ENCODE results near the gene FAM222B.
"Not testable (repeated sequence)": the region's sequence is repeated elsewhere in the genome, so short reads cannot be mapped to it uniquely, and the experiment has no call there.

The FAM222B gene

DNA sequence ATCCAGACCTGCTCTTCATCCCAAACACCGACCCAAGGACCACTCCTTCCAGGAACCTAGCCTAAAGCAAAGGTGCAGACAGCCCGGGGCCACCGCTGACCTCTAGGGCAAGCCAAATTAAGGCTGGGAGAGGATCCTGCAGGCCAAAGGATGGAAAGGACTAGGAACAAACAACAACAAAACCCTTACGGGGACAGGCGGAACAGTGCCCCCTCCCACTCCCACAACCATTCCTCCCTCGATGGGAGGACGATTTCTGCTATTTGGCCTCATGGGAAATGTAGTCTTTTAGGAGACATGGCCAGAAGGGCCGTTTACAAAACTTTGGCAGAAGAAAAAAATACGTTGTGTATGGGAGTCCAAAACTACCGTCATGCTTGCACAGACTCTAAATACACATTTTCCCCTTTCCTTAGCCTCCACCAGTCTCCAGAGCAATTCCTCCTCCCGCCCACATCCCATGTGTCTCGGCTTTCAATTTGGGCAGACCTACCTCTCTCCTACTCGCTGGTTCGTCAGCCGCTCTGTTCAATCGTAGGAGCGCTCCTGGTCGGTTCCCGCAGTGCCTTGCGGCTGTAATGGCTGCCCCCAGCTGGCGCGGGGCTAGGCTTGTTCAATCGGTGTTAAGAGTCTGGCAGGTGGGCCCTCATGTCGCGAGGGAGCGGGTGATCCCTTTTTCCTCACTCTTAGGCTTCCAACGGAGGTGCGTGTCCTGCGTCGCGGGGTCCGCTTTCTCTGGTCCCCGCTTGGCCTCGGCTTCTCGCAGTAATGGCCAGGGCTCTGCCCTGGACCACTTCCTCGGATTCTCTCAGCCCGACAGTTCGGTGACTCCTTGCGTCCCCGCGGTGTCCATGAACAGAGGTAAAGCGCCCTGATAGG lies 12.1 kb upstream of the FAM222B start, which contains the start of gene ERAL1:
ERAL1 (plus strand) TSS at position 560 of the 879 bp plus-strand sequence; CDS start at position 579, 19 bp downstream.
- Histone ChIP-seq H3K4me2 (peak within 1 kb of the TSS; percentile 82 to 96 (median 90)), H3K4me3 (peak within 1 kb of the TSS; percentile 73 to 91 (median 81)), H3K9me3 (replicated peaks in 1 of 11) (no peaks in the 10 kb centered on the region), H3K9ac (peak within 1 kb of the TSS; percentile 84 to 91 (median 88)), H4K20me1 (no peaks in the 10 kb centered on the region), H3K27ac (peak within 1 kb of the TSS; percentile 66 to 88 (median 80)), H3K36me3 (peaks cover 35 to 38% (median 37%) of the 10 kb centered on the region in 11 experiments), H3K27me3 (no peaks in the 10 kb centered on the region), H3K4me1 (peaks cover 16 to 21% (median 18%) of the 10 kb centered on the region in 10 experiments)
- no peak for TF ChIP-seq Cebpa-rat (IDR thresholded peaks at IDR 0.05)

DNA sequence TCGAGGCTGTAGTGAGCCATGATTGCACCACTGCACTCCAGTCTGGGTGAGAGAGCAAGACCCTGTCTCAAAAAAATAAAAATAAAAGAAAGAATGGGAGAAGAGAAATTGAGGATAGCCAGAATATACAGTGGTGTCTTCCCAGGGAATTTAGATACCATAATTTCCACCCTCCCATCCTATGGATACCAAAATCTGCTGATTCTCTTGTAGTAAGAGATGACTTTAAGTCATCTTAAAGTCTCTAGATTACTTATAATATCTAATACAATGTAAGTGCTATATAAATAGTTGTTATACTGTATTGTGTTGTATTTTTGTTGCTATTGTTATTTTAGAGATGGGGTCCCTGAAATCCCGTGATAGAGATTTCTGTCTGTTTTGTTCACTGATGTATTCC lies 10.7 kb upstream of the FAM222B start:
- Histone ChIP-seq H3K4me1 (peaks cover 16 to 21% (median 18%) of the 10 kb centered on the region in 10 experiments), H3K4me2 (peak overlapping the region in 6 of 11 experiments; percentile 19 to 90 (median 62); a peak in 7 of 22 replicates), H3K36me3 (peaks cover 21 to 24% (median 23%) of the 10 kb centered on the region in 11 experiments), H3K9ac (no peak overlapping the region), H4K20me1 (no peaks in the 10 kb centered on the region), H3K9me3 (replicated peaks in 1 of 11) (no peaks in the 10 kb centered on the region), H3K4me3 (no peak overlapping the region), H3K27me3 (no peaks in the 10 kb centered on the region), H3K27ac (no peak overlapping the region)
- TF ChIP-seq Cebpa-rat (IDR thresholded peaks at IDR 0.05), result no peak

DNA sequence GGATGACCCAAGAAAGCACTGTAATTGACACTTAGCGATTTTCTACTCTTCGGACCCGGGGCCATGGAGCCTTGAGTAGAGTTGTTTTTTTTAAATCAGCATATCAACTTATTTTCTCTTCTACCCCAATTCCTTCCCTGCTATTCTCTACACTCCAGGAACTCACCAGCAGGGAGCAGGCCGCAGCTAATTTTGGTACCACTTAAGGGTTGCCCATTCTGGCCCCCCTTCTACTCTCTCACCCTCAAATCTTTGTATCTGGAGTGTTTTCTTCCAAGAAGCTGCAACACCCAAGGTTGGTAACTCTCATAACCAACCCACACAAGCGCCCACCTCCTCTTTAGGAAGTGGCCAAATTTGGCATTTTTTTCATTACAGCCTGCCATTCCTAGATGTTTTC lies 6.7 kb upstream of the FAM222B start:
- peaks cover 3 to 10% (median 6%) of the 10 kb centered on the region in 10 experiments; a peak in 16 of 20 replicates for H3K4me1 ChIP-seq
- H3K4me3 ChIP-seq, result no peak overlapping the region
- no peaks in the 10 kb centered on the region for H3K27me3 ChIP-seq
- TF ChIP-seq Cebpa-rat (IDR thresholded peaks at IDR 0.05), result no peak
- H3K4me2 ChIP-seq, result no peak overlapping the region
- no peaks in the 10 kb centered on the region for H3K36me3 ChIP-seq
- no peaks in the 10 kb centered on the region for H4K20me1 ChIP-seq
- H3K9ac ChIP-seq, result no peak overlapping the region
- no peak overlapping the region for H3K27ac ChIP-seq
- H3K9me3 ChIP-seq (replicated peaks in 1 of 11), result no peaks in the 10 kb centered on the region

- not testable (repeated sequence) for H3K36me3 ChIP-seq; H3K4me1 ChIP-seq; H3K27ac ChIP-seq; H4K20me1 ChIP-seq; H3K9me3 ChIP-seq (replicated peaks in 1 of 11); H3K4me3 ChIP-seq; H3K9ac ChIP-seq; H3K27me3 ChIP-seq; H3K4me2 ChIP-seq
These were observed 6.1 kb upstream of the FAM222B start for GRCh38 chr17:28848667-28849066.

- not testable (repeated sequence) for H3K27ac ChIP-seq; H3K9ac ChIP-seq; H4K20me1 ChIP-seq; H3K4me2 ChIP-seq; H3K4me3 ChIP-seq; H3K9me3 ChIP-seq (replicated peaks in 1 of 11); H3K36me3 ChIP-seq; H3K27me3 ChIP-seq
- peaks cover 1 to 14% (median 9%) of the 10 kb centered on the region in 10 experiments for H3K4me1 ChIP-seq
These were observed 4.1 kb upstream of the FAM222B start for GRCh38 chr17:28846699-28847098.

- Histone ChIP-seq H4K20me1 (peaks cover 0 to 10% (median 3%) of the 10 kb centered on the region in 11 experiments; a peak in 7 of 22 replicates), H3K27ac (no peak overlapping the region), H3K9ac (no peak overlapping the region), H3K36me3 (no peaks in the 10 kb centered on the region), H3K9me3 (replicated peaks in 1 of 11) (no peaks in the 10 kb centered on the region), H3K4me1 (peaks cover 6 to 19% (median 14%) of the 10 kb centered on the region in 10 experiments), H3K4me3 (no peak overlapping the region), H3K27me3 (no peaks in the 10 kb centered on the region), H3K4me2 (no peak overlapping the region)
- no peak for TF ChIP-seq Cebpa-rat (IDR thresholded peaks at IDR 0.05)
These were observed 3.6 kb upstream of the FAM222B start for GRCh38 chr17:28846231-28846630.

DNA sequence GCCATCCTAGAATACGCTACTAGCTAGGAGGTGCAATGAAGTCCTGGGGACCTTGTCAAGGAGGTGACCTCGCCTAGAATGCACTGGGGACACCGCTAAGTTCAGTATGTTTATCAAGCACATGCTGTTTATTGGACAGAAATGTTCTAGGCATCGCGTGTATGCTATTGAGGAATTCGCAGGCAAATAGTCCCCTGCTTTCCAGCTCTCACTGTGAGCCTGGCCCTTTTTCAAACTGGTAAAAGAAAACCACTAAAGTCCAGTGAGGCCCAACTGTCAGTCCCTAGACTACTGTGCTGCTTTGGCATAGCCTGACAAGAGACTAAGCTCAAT lies 1.2 kb upstream of the FAM222B start:
- H4K20me1 ChIP-seq, result peaks cover 0 to 35% (median 27%) of the 10 kb centered on the region in 11 experiments; a peak in 18 of 22 replicates
- H3K4me1 ChIP-seq, result peaks cover 30 to 42% (median 37%) of the 10 kb centered on the region in 10 experiments
- H3K4me2 ChIP-seq, result no peak overlapping the region
- H3K27me3 ChIP-seq, result no peaks in the 10 kb centered on the region
- TF ChIP-seq Cebpa-rat (IDR thresholded peaks at IDR 0.05), result no peak
- no peak overlapping the region for H3K9ac ChIP-seq
- no peak overlapping the region for H3K4me3 ChIP-seq
- H3K36me3 ChIP-seq, result no peaks in the 10 kb centered on the region
- H3K27ac ChIP-seq, result no peak overlapping the region
- H3K9me3 ChIP-seq (replicated peaks in 1 of 11), result no peaks in the 10 kb centered on the region

GRCh38 chr17:28841901-28842281 lies 699 bp downstream of the FAM222B start:
- H3K4me2 ChIP-seq, result peak overlapping the region; percentile 82 to 96 (median 86)
- H4K20me1 ChIP-seq, result peaks cover 0 to 52% (median 45%) of the 10 kb centered on the region in 11 experiments; a peak in 19 of 22 replicates
- H3K4me3 ChIP-seq, result peak overlapping the region; percentile 75 to 95 (median 84)
- no peaks in the 10 kb centered on the region for H3K9me3 ChIP-seq (replicated peaks in 1 of 11)
- peaks cover 34 to 48% (median 46%) of the 10 kb centered on the region in 10 experiments for H3K4me1 ChIP-seq
- TF ChIP-seq Cebpa-rat (IDR thresholded peaks at IDR 0.05), result no peak
- no peaks in the 10 kb centered on the region for H3K27me3 ChIP-seq
- H3K36me3 ChIP-seq, result no peaks in the 10 kb centered on the region
- H3K27ac ChIP-seq, result peak overlapping the region; percentile 40 to 83 (median 76); a peak in 21 of 22 replicates
- peak overlapping the region; percentile 76 to 90 (median 86) for H3K9ac ChIP-seq

DNA sequence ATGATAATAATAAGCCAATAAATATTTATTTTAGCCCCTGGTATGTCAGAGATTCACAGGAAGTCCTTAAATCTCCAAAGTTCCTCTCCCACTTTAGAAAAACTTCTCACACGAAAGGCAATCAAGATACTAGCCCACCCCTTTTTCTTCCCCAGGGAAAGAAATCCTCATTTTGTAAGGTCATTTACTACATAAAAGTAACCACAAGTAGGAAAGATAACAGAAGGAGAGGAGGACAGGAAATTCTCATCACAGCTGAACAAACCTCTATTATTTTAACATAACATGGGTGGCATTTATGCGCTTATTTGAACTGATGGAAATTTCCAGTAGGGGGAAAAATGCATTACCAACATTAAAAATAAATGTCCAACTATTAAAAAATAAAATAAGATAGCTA lies 3.4 kb downstream of the FAM222B start:
- peaks cover 0 to 11% (median under 1%) of the 10 kb centered on the region in 11 experiments; a peak in 5 of 22 replicates for H3K36me3 ChIP-seq
- peaks cover 4 to 79% (median 72%) of the 10 kb centered on the region in 11 experiments; a peak in 20 of 22 replicates for H4K20me1 ChIP-seq
- no peak overlapping the region for H3K4me3 ChIP-seq
- H3K27ac ChIP-seq, result no peak overlapping the region
- peak overlapping the region in 3 of 11 experiments; percentile 30 to 52 (median 38); a peak in 3 of 22 replicates for H3K9ac ChIP-seq
- TF ChIP-seq Cebpa-rat (IDR thresholded peaks at IDR 0.05), result no peak
- H3K4me2 ChIP-seq, result peak overlapping the region; percentile 45 to 96 (median 71); a peak in 21 of 22 replicates
- H3K4me1 ChIP-seq, result peaks cover 34 to 62% (median 55%) of the 10 kb centered on the region in 10 experiments
- H3K9me3 ChIP-seq (replicated peaks in 1 of 11), result no peaks in the 10 kb centered on the region
- H3K27me3 ChIP-seq, result no peaks in the 10 kb centered on the region

DNA sequence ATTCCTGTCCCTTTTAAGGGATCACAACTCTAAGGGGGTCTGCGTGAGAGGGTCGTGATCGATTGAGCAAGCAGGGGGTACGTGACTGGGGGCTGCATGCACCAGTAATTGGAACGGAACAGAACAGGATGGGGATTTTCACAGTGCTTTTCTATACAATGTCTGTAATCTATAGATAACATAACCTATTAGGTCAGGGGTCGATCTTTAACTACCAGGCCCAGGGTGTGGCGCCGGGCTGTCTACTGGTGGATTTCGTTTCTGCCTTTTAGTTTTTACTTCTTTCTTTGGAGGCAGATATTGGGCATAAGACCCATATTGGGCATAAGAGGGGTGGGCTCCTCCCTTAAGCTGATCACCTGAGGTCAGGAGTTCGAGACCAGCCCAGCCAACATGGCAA lies 6.0 kb downstream of the FAM222B start:
- Histone ChIP-seq H4K20me1 (peaks cover 4 to 99% (median 85%) of the 10 kb centered on the region in 11 experiments; a peak in 20 of 22 replicates), H3K4me1 (peaks cover 31 to 50% (median 43%) of the 10 kb centered on the region in 10 experiments), H3K36me3 (peaks cover 3 to 37% (median 14%) of the 10 kb centered on the region in 11 experiments; a peak in 16 of 22 replicates)
- not testable (repeated sequence) for H3K27ac ChIP-seq; H3K27me3 ChIP-seq; H3K9me3 ChIP-seq (replicated peaks in 1 of 11); H3K9ac ChIP-seq; H3K4me2 ChIP-seq; H3K4me3 ChIP-seq

Measured in BLaER1 treated with 17β-estradiol and CSF1 and Interleukin-3, amounts not matched to agents 10 nM and 100 nM (cell line).